Activated CD4-positive, alpha-beta memory T cell treated with anti-CD3 and anti-CD28 coated beads, Interleukin-2, amount 10 ng/mL, durations not matched to agents 7 days and 5 days (primary cell): ENCODE data around the gene ASTN2. TPM values are rescaled to one million over a fixed set of nuclear protein-coding genes. Genes with fewer than 3 reads are reported as not detected.
"Not testable (repeated sequence)": the region's sequence is repeated elsewhere in the genome, so short reads cannot be mapped to it uniquely, and the experiment has no call there.

Experiments used
- CTCF ChIA-PET: fragments of 350-600 bp; sonication (Branson Sonifier 250); formaldehyde crosslinking; loops from one replicate; lab custom pipeline; 2021; ENCODE audit warnings: antibody characterized with exemption, inconsistent platforms; lab: Charles Lee
- POLR2A ChIA-PET: fragments of 350-600 bp; sonication (Branson Sonifier 250); formaldehyde crosslinking; loops from one replicate; lab custom pipeline; 2021; ENCODE audit warnings: antibody characterized with exemption; lab: Charles Lee
- DNase-seq: peaks from one replicate; pipeline ENCODE4 v3.0.0-alpha.2; 2020
- H3K27ac Mint-ChIP-seq: one replicate; pipeline ENCODE4 v1.8.0; 2021; ENCODE audit warnings: mild to moderate bottlenecking, mixed read lengths
- H3K27me3 Mint-ChIP-seq: one replicate; pipeline ENCODE4 v1.8.0; 2021; ENCODE audit warnings: mixed read lengths
- H3K36me3 Mint-ChIP-seq: one replicate; pipeline ENCODE4 v1.8.0; 2021; ENCODE audit warnings: low read depth, mixed read lengths
- H3K4me1 Mint-ChIP-seq: one replicate; pipeline ENCODE4 v1.8.0; 2021; ENCODE audit warnings: mixed read lengths
- H3K4me3 Mint-ChIP-seq: one replicate; pipeline ENCODE4 v1.8.0; 2021; ENCODE audit warnings: mild to moderate bottlenecking, mixed read lengths
- H3K9me3 Mint-ChIP-seq: one replicate; pipeline ENCODE4 v1.8.0; 2021; ENCODE audit warnings: mixed read lengths
- total RNA-seq, 2 experiments: library from RNA; stranded (reverse); gene quantifications; one replicate each; pipeline ENCODE4 v1.2.3, GENCODE V29; 2021

ASTN2 gene
- total RNA-seq, 2 experiments from 2014 or later, result 2.5 to 3.0 TPM

DNA sequence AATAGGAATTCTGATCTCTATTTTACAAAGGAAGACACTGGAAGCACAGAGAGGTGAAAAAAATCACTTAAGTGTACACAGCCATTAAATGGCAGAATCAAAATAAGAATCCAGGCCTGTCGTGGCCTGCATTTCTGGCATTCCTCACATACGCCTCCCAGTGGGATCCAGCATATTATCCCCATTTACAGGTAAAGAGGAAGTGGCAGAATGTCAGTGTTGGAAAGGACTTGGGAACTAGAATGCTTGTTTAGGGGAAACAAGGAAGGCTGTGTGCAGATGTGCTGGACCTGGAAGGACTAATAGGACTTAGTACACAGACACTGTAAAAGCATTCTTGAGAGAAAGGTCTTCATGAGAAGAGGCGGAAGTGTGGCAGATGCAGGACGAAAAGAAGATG, 486.0 kb downstream of the ASTN2 start:
- Mint-ChIP-seq H3K9me3 (no peaks in the 10 kb centered on the region), H3K4me3 (no peak overlapping the region), H3K4me1 (no peaks in the 10 kb centered on the region), H3K27me3 (no peaks in the 10 kb centered on the region), H3K36me3 (no peaks in the 10 kb centered on the region), H3K27ac (no peak overlapping the region)
- ChIA-PET CTCF (no interaction called here), POLR2A (no interaction called here)
- DNase-seq, result no peak

DNA sequence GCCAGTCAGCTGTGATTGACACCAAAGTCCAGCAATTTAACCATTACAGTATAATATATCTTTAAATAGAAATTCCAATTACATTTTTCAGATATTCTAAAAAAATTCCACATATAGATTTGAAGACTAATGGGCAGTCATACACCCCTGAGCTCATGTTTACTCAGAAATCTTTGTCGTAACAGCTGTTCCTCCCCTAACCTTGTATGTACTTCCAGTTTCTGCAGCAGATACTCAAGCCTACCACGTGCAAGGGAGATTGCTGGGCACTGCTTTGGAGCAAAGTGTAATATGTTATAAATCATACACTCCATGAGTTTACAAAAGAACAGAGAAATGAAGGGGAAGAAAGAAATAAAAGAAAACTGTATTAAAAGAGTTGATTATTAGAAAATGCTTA, 486.6 kb downstream of the ASTN2 start:
- no peaks in the 10 kb centered on the region for H3K9me3 Mint-ChIP-seq
- no peaks in the 10 kb centered on the region for H3K36me3 Mint-ChIP-seq
- ChIA-PET POLR2A (no interaction called here), CTCF (no interaction called here)
- H3K4me1 Mint-ChIP-seq, result no peaks in the 10 kb centered on the region
- no peaks in the 10 kb centered on the region for H3K27me3 Mint-ChIP-seq
- H3K27ac Mint-ChIP-seq, result no peak overlapping the region
- no peak for DNase-seq
- no peak overlapping the region for H3K4me3 Mint-ChIP-seq

DNA sequence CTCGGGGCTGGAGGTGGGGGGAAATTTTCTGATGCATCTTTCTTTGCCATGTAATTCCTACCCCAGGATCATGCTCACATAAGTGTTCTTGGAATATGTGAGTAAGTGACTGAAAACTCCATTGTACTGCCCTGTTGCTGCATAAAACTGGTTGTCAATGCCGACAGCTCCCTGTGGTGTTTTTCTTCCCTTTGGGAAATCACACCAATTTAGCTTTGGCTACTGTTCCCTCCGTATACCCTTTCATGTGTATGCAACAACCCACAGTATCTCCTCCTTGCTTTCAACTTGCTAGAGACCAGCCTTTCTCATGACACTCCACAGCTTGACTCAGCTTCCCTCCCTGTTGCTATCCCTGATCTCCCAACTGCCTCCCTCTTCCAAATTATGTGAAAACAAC, 487.1 kb downstream of the ASTN2 start:
- Mint-ChIP-seq H3K27ac (no peak overlapping the region), H3K27me3 (no peaks in the 10 kb centered on the region)

DNA sequence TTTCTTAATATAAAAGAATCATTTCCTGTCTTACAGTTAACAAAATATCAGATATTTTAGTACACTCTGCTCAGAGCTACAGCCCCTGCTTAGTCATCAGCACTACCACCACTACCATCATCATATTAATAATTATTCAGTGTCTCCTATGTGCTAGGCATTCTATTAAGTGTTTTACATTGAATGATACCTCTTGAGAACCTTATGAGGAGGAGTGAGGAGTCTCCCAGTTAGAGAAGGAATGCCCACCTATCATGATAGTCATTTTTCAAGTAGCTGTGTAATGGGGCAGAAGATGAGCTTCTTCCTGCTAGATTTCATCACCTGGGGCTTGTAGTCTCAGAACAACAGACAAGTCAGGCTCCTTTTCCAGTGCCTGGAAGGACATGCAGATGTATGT, 489.7 kb downstream of the ASTN2 start:
- no peak for DNase-seq
- Mint-ChIP-seq H3K27me3 (no peaks in the 10 kb centered on the region), H3K4me1 (no peaks in the 10 kb centered on the region), H3K36me3 (no peaks in the 10 kb centered on the region), H3K4me3 (no peak overlapping the region), H3K27ac (no peak overlapping the region), H3K9me3 (no peaks in the 10 kb centered on the region)
- ChIA-PET CTCF (no interaction called here), POLR2A (no interaction called here)

More for the DNA sequence above, 487.1 kb downstream of the ASTN2 start:
- no peaks in the 10 kb centered on the region for H3K36me3 Mint-ChIP-seq
- no peaks in the 10 kb centered on the region for H3K4me1 Mint-ChIP-seq
- no peak for DNase-seq
- CTCF ChIA-PET, result no interaction called here
- H3K9me3 Mint-ChIP-seq, result no peaks in the 10 kb centered on the region
- POLR2A ChIA-PET, result no interaction called here
- H3K4me3 Mint-ChIP-seq, result no peak overlapping the region

DNA sequence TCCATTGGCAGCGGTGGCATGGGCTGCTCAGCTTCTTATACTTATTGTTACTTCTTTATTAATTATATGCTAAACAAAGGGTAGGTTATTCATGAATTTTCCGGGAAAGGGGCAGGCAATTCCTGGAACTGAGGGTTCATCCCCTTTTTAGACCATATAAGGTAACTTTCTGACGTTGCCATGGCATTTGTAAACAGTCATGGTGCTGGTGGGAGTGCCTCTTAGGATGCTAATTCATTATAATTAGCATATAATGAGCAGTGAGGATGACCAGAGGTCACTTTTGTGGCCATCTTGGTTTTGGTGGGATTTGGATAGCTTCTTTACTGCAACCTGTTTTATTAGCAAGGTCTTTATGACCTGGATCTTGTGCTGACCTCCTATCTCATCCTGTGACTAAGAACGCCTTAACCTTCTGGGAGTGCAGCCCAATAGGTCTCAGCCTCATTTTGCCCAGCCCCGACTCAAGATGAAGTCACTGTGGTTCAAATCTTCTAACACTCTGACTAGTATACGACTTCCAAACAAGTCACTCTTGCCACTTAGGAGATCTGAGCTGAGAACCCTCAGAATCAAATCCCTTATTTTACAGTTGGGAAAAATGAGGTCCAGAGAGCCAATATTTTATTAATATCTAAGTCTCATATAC, 490.3 kb downstream of the ASTN2 start:
- POLR2A ChIA-PET, result no interaction called here
- H3K4me3 Mint-ChIP-seq, result no peak overlapping the region
- DNase-seq, result no peak
- H3K36me3 Mint-ChIP-seq, result no peaks in the 10 kb centered on the region
- H3K27ac Mint-ChIP-seq, result no peak overlapping the region
- CTCF ChIA-PET, result no interaction called here
- no peaks in the 10 kb centered on the region for H3K27me3 Mint-ChIP-seq
- no peaks in the 10 kb centered on the region for H3K4me1 Mint-ChIP-seq
- no peaks in the 10 kb centered on the region for H3K9me3 Mint-ChIP-seq

DNA sequence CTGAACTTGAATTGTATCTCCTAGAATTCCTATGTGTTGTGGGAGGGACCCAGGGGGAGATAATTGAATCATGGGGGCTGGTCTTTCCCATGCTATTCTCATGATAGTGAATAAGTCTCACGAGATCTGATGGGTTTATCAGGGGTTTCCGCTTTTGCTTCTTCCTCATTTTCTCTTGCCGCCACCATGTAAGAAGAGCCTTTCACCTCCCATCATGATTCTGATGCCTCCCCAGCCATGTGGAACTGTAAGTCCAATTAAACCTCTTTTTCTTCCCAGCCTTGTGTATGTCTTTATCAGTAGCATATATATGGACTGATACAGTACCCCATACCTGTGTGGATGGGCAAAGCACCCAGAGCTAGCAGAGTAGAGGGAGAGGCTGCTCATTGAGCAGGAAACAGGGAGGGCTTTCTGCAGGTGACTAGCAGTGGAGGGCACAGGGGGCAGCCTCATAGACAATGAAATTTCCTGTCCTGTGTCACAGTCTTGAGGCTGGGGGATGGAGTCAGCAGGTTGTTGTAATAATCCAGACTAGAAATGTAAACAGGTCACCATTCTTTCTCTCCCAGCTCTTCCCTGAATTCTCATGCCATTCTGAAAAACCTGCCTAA, 496.9 kb downstream of the ASTN2 start:
- DNase-seq, H3K4me3 Mint-ChIP-seq, POLR2A ChIA-PET, CTCF ChIA-PET, H3K36me3 Mint-ChIP-seq, H3K27me3 Mint-ChIP-seq, H3K4me1 Mint-ChIP-seq, H3K27ac Mint-ChIP-seq, H3K9me3 Mint-ChIP-seq: not testable (repeated sequence)

DNA sequence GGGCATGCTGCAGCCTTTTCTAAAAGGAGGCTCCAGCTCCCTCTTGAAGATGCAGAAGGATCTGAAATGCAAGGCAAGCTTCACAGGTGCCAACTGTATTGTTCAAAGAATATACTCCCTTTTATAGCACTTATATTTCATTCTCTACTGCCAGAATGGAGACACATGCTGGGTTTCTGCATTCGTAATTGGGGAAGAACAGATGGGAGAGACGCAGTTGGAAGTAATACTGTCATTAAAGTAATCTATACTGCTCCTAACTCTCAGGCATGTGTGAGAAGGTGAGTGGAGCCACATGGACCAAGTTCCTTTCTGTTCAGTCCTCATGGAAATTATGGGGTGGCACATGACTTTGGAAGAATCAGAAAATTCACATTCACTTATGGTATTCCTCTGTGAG, 501.3 kb downstream of the ASTN2 start:
- Mint-ChIP-seq H3K36me3 (no peaks in the 10 kb centered on the region), H3K27me3 (no peaks in the 10 kb centered on the region), H3K4me3 (no peak overlapping the region), H3K4me1 (no peaks in the 10 kb centered on the region), H3K9me3 (peaks cover 2% of the 10 kb centered on the region), H3K27ac (no peak overlapping the region)
- no peak for DNase-seq
- ChIA-PET CTCF (no interaction called here), POLR2A (no interaction called here)

DNA sequence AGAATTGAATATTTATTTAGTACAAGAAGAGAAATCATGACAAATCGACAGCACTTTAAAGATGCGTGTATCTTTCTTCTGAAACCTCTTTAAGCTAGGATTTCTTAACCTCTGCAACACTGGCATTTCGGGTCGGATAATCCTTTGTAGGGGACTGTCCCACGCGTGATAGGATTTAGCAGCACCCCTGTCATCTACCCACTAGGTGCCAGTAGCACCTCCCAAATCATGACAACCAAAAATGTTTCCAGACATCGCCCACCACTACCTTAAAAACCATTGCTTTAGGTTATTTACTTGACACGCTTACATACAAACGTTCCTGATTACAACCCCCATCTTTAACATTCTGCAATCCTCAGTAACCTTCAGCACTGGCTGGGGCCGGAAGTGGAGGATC, 504.7 kb downstream of the ASTN2 start:
- H3K27me3 Mint-ChIP-seq, result no peaks in the 10 kb centered on the region
- DNase-seq, result no peak
- no peak overlapping the region for H3K4me3 Mint-ChIP-seq
- CTCF ChIA-PET, result no interaction called here
- POLR2A ChIA-PET, result no interaction called here
- H3K9me3 Mint-ChIP-seq, result no peaks in the 10 kb centered on the region
- no peaks in the 10 kb centered on the region for H3K36me3 Mint-ChIP-seq
- H3K27ac Mint-ChIP-seq, result no peak overlapping the region
- H3K4me1 Mint-ChIP-seq, result no peaks in the 10 kb centered on the region

DNA sequence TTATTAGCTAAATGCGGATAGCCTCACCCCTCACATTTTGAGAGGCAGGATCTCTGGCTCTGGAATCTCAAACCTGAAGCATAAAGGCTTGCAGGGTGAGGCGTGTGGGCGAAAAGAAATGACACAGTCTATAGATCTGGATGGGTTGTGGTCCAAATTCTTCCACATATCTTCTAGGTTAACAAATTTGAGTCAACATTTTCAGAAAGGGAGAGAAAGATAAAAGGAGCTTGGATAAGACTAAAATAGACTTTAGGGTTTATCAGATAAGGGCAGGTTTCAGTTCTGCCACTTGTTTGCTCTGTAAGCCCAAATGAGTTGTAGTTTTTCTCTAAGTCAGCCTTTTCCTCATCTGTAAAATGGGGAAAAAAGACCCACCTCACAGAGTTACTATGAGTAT, 506.9 kb downstream of the ASTN2 start:
- H3K9me3 Mint-ChIP-seq, result no peaks in the 10 kb centered on the region
- H3K4me1 Mint-ChIP-seq, result no peaks in the 10 kb centered on the region
- ChIA-PET CTCF (no interaction called here), POLR2A (no interaction called here)
- no peak for DNase-seq
- no peaks in the 10 kb centered on the region for H3K27me3 Mint-ChIP-seq
- H3K4me3 Mint-ChIP-seq, result no peak overlapping the region
- H3K27ac Mint-ChIP-seq, result no peak overlapping the region
- H3K36me3 Mint-ChIP-seq, result no peaks in the 10 kb centered on the region

DNA sequence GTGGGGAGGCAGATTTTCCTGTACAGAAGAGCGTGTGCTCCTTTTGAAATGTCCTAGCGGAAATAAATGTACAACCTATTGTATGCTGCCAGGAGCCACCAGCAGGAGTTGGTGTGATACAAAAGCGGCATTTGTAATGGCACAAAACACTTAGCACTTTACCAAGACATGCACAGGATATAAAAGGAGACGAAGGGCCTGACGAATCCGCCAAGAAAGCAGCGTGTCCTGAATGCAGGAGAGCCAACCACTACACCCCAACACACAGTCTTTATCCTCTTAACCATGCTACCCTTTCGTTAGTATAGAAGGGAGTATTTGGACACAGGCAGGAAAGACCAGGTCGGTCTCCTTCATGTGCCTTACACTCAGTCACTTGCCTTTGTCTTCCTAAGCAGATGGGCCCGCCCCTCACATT, 509.7 kb downstream of the ASTN2 start:
- H3K36me3 Mint-ChIP-seq, result no peaks in the 10 kb centered on the region
- no peak overlapping the region for H3K27ac Mint-ChIP-seq
- no peaks in the 10 kb centered on the region for H3K27me3 Mint-ChIP-seq
- DNase-seq, result no peak
- no peaks in the 10 kb centered on the region for H3K4me1 Mint-ChIP-seq
- ChIA-PET CTCF (no interaction called here), POLR2A (no interaction called here)
- peaks cover under 1% of the 10 kb centered on the region for H3K9me3 Mint-ChIP-seq
- H3K4me3 Mint-ChIP-seq, result no peak overlapping the region

DNA sequence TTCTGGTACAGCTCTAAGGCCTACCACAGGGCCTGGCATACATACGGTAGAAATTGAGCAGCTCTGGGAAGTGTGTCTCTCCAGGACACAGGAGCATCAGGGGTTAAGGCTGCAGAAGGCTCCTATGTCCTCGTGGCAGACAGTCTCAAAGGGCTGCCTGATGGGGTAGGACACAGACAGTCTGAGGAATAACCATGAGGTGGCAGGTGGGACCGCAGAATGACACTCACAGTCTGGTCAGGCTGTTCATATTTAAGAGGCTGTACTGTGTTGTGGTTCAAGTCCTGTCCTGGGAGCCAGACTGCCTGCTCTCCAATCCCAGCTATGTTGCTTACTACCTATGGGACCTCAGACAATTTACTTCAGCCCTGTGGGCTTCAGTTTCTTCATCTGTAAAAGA, 510.7 kb downstream of the ASTN2 start:
- ChIA-PET CTCF (no interaction called here), POLR2A (no interaction called here)
- Mint-ChIP-seq H3K9me3 (peaks cover 6% of the 10 kb centered on the region), H3K36me3 (no peaks in the 10 kb centered on the region), H3K4me1 (no peaks in the 10 kb centered on the region), H3K27me3 (no peaks in the 10 kb centered on the region), H3K27ac (no peak overlapping the region), H3K4me3 (no peak overlapping the region)
- DNase-seq, result no peak

DNA sequence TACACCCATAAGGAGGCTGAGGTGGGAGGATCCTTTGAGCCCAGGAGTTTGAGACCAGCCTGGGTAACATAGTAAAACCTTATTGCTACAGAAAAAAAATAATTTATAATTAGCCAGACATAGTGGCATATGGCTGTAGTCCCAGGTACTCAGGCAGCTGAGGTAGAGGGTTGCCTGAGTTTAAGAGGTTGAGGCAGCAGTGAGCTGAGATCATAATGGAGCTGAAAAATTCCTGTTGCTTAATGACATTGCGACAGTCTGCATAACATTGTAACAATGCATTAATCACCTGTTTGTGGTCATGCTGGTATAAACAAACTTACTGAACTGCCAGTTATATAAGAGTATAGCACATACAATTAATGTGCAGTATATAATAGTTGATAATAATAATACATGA, 513.6 kb downstream of the ASTN2 start:
- Mint-ChIP-seq H3K9me3 (peaks cover 6% of the 10 kb centered on the region), H3K27ac (no peak overlapping the region), H3K36me3 (no peaks in the 10 kb centered on the region), H3K4me1 (no peaks in the 10 kb centered on the region), H3K27me3 (no peaks in the 10 kb centered on the region), H3K4me3 (no peak overlapping the region)
- ChIA-PET POLR2A (no interaction called here), CTCF (no interaction called here)
- no peak for DNase-seq

DNA sequence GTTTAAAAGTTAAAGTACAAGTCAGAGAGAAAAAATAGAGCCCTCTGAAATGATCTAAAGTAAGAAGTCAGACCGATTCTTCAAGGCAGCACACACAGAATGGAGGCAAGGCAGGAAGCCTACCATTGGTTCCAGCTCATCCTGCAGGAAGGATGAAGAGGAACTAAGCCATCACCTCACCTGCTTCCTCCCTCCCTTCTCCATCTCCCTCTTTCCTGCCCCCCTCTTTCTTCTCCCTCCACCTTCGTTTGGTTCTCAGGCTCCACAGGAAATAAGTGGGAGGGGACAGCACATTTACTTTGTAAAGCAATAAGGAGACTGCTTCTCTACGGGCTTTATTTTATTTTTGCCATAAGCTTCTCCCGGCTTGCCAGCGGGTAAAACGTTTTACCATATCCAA, 514.3 kb downstream of the ASTN2 start:
- ChIA-PET CTCF (no interaction called here), POLR2A (no interaction called here)
- Mint-ChIP-seq H3K27me3 (no peaks in the 10 kb centered on the region), H3K36me3 (no peaks in the 10 kb centered on the region), H3K4me1 (no peaks in the 10 kb centered on the region), H3K27ac (no peak overlapping the region), H3K4me3 (no peak overlapping the region), H3K9me3 (peaks cover 6% of the 10 kb centered on the region)
- no peak for DNase-seq

DNA sequence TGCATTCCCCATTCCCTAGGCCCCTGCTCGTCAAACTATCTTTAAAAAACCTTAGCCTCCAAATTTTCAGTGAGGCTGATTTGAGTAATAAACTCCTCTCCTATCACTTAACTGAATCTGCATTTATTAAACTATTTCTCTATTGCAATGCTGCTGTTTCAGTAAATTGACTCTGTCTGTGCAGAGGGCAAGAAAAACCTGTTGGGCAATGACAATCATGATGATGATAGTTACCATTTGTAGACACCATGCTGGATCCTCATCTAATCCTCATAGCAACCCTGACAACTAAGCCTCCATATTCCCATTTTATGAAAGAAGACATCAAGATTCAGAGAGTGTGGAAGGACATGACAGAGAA, 514.9 kb downstream of the ASTN2 start:
- H3K9me3 Mint-ChIP-seq, result peaks cover 6% of the 10 kb centered on the region
- POLR2A ChIA-PET, result no interaction called here
- no peak for DNase-seq

More for the DNA sequence above, 514.9 kb downstream of the ASTN2 start:
- H3K36me3 Mint-ChIP-seq, result no peaks in the 10 kb centered on the region
- no peaks in the 10 kb centered on the region for H3K4me1 Mint-ChIP-seq
- H3K4me3 Mint-ChIP-seq, result no peak overlapping the region
- H3K27ac Mint-ChIP-seq, result no peak overlapping the region
- CTCF ChIA-PET, result no interaction called here
- H3K27me3 Mint-ChIP-seq, result no peaks in the 10 kb centered on the region
